Measurements from ENCODE around the gene NUFIP1.

- TF ChIP-seq POLR2AphosphoS5 (IDR thresholded peaks at IDR 0.05; ENCODE audit: borderline replicate concordance, low read depth, low read length) (no peak), EZH2 (IDR thresholded peaks at IDR 0.05) (no peak)
These were observed 70.8 kb downstream of the NUFIP1 start for GRCh38 chr13:44918326-44919103.

Data from SK-N-MC (cell line).